ENCODE results near the gene PRRC2C.

DNA sequence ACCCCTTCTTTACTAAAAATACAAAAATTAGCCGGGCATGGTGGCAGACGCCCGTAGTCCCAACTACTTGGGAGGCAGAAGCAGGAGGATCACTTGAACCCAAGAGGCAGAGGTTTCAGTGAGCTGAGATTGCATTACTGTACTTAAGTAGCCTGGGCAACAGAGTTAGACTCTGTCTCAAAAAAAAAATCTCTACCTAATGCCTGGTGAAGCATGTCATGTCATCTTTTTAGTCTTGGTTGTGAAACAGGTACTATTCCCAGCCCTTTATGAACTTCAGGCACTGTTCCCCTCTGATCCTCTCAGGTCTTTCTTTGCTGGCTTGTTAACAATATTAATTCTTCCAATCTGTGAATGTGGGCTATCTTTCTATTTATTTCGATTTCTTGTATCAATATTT lies 22.1 kb downstream of the PRRC2C start:
- no peak for TF ChIP-seq YY1 (IDR thresholded peaks at IDR 0.05; ENCODE audit: low read depth)
- no peak for TF ChIP-seq CTCF (IDR thresholded peaks at IDR 0.05)
- TF ChIP-seq POLR2AphosphoS5 (IDR thresholded peaks at IDR 0.05; ENCODE audit: low read depth, low read length) = no peak
- no peak for TF ChIP-seq EP300 (IDR thresholded peaks at IDR 0.05; ENCODE audit: borderline replicate concordance in 1 of 2, low read depth in 1 of 2, low read length in 1 of 2)
- no peak for TF ChIP-seq TAF1 (IDR thresholded peaks at IDR 0.05; ENCODE audit: borderline replicate concordance, low read depth, low read length)
- TF ChIP-seq REST (IDR thresholded peaks at IDR 0.05; ENCODE audit: low read depth, low read length) = no peak
- TF ChIP-seq, protein P1, sequence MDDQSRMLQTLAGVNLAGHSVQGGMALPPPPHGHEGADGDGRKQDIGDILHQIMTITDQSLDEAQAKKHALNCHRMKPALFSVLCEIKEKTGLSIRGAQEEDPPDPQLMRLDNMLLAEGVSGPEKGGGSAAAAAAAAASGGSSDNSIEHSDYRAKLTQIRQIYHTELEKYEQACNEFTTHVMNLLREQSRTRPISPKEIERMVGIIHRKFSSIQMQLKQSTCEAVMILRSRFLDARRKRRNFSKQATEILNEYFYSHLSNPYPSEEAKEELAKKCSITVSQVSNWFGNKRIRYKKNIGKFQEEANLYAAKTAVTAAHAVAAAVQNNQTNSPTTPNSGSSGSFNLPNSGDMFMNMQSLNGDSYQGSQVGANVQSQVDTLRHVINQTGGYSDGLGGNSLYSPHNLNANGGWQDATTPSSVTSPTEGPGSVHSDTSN (IDR thresholded peaks at IDR 0.05) = no peak
- TF ChIP-seq, protein P2, sequence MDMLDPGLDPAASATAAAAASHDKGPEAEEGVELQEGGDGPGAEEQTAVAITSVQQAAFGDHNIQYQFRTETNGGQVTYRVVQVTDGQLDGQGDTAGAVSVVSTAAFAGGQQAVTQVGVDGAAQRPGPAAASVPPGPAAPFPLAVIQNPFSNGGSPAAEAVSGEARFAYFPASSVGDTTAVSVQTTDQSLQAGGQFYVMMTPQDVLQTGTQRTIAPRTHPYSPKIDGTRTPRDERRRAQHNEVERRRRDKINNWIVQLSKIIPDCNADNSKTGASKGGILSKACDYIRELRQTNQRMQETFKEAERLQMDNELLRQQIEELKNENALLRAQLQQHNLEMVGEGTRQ (IDR thresholded peaks at IDR 0.05; ENCODE audit: borderline replicate concordance, low read depth, low read length) = no peak
- TF ChIP-seq RAD21 (IDR thresholded peaks at IDR 0.05; ENCODE audit: low read length) = no peak
- TF ChIP-seq ZBTB33 (IDR thresholded peaks at IDR 0.05; ENCODE audit: borderline replicate concordance, low read depth) = no peak
- TF ChIP-seq, protein P3, sequence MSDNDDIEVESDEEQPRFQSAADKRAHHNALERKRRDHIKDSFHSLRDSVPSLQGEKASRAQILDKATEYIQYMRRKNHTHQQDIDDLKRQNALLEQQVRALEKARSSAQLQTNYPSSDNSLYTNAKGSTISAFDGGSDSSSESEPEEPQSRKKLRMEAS (IDR thresholded peaks at IDR 0.05; ENCODE audit: low read depth) = no peak
- no peak for TF ChIP-seq MEF2A (IDR thresholded peaks at IDR 0.05; ENCODE audit: borderline replicate concordance, low read depth)

Measured in SK-N-SH (cell line).